GM12878 (cell line): ENCODE data around the gene PHLPP1. TPM values are rescaled to one million over a fixed set of nuclear protein-coding genes. Genes with fewer than 3 reads are reported as not detected.
"Not testable (repeated sequence)": the region's sequence is repeated elsewhere in the genome, so short reads cannot be mapped to it uniquely, and the experiment has no call there.

Experiments used
- ATAC-seq: fragments of 200-7000 bp; cut with Tn5 transposase; 3 replicates; pipeline ENCODE4 v1.9.1; 2020; ENCODE audit warnings: mild to moderate bottlenecking, moderate library complexity
- BruUV-seq: library from RNA; stranded (reverse); fragments of 400-500 nt; replicated peaks from 2 replicates; lab custom pipeline; 2021; lab: Mats Ljungman, UMichigan
- CTCF ChIA-PET: fragments of 300-600 bp; sonication (Branson Sonifier 250); formaldehyde crosslinking; extraction: SDS; loops from one replicate; lab custom pipeline; 2021; ENCODE audit warnings: inconsistent platforms; lab: Yijun Ruan, JAX
- POLR2A ChIA-PET: fragments of 350-600 bp; formaldehyde crosslinking; extraction: SDS; loops from one replicate; lab custom pipeline; 2021; ENCODE audit warnings: inconsistent platforms; lab: Charles Lee
- RAD21 ChIA-PET: fragments of 300-600 bp; sonication (Branson Sonifier 250); formaldehyde crosslinking; loops from one replicate; lab custom pipeline; 2023; ENCODE audit warnings: antibody characterized with exemption; ENCODE audit not compliant: unreplicated experiment; lab: Charles Lee
- SMC1A ChIA-PET: fragments of 300-600 bp; sonication (Branson Sonifier 250); formaldehyde crosslinking; loops from one replicate; lab custom pipeline; 2023; ENCODE audit not compliant: unreplicated experiment, uncharacterized antibody; lab: Charles Lee
- DNase-seq: peaks from one replicate; pipeline ENCODE4 v3.0.0-alpha.2; 2011; ENCODE audit warnings: low read depth, low spot score
- FAIRE-seq: peaks from 3 replicates; lab custom pipeline; 2011; peaks lifted over from hg19 to GRCh38; lab: Jason Lieb, UNC
- H2AFZ ChIP-seq: 2 replicates; pipeline ENCODE4 v1.6.0; 2011; ENCODE audit warnings: low read depth, low read length, control low read depth; ENCODE audit not compliant: control insufficient read depth
- H3K27ac ChIP-seq: 2 replicates; pipeline ENCODE4 v1.5.1; 2011; ENCODE audit warnings: control low read depth; ENCODE audit not compliant: control insufficient read depth, insufficient read depth
- H3K27me3 ChIP-seq, 2 experiments: replicated peaks in 1 of 2; 2 replicates each; pipeline versions ENCODE4 v1.6.0 to v1.6.1; 2011; ENCODE audit warnings: low read length in 1 of 2; ENCODE audit not compliant: control insufficient read depth in 2 of 2, insufficient read depth in 2 of 2
- H3K36me3 ChIP-seq, 2 experiments: 2 replicates each; pipeline ENCODE4 v1.5.1; 2011; ENCODE audit warnings: low read length in 1 of 2; ENCODE audit not compliant: control insufficient read depth in 2 of 2, insufficient read depth in 2 of 2
- H3K4me1 ChIP-seq: 2 replicates; pipeline ENCODE4 v1.6.1; 2011; ENCODE audit warnings: mild to moderate bottlenecking, low read length, moderate library complexity, mixed read lengths; ENCODE audit not compliant: control insufficient read depth, insufficient read depth
- H3K4me2 ChIP-seq: 2 replicates; pipeline ENCODE4 v1.6.0; 2011; ENCODE audit warnings: control low read depth; ENCODE audit not compliant: control insufficient read depth, insufficient read depth
- H3K4me3 ChIP-seq: fragments of 200-600 bp; sonication (generic); 2 replicates; pipeline ENCODE4 v1.5.1; 2016
- H3K79me2 ChIP-seq: 2 replicates; pipeline ENCODE4 v1.6.0; 2011; ENCODE audit warnings: low read length; ENCODE audit not compliant: control insufficient read depth, insufficient read depth
- H3K9ac ChIP-seq: 2 replicates; pipeline ENCODE4 v1.8.0; 2011; ENCODE audit warnings: low read length, control low read depth, mixed read lengths; ENCODE audit not compliant: control insufficient read depth, insufficient read depth
- H3K9me3 ChIP-seq: replicated peaks from 3 replicates; pipeline ENCODE4 v1.5.1; 2011; ENCODE audit warnings: mild to moderate bottlenecking, low read length; ENCODE audit not compliant: control insufficient read depth, insufficient read depth
- H4K20me1 ChIP-seq: 2 replicates; pipeline ENCODE4 v1.6.0; 2011; ENCODE audit not compliant: control insufficient read depth, insufficient read depth
- MEF2A ChIP-seq: IDR thresholded peaks from 2 replicates; pipeline ENCODE4 v1.6.1; 2011; ENCODE audit warnings: low read depth, mild to moderate bottlenecking, low read length, moderate library complexity; ENCODE audit not compliant: insufficient read depth
- POLR2A ChIP-seq: IDR thresholded peaks from 2 replicates; pipeline ENCODE4 v1.6.1; 2011; ENCODE audit warnings: low read depth, mild to moderate bottlenecking, low read length
- WGBS: methylation state at CpG from one replicate; pipeline ENCODE4 v1.1.6; 2016; ENCODE audit warnings: low lambda C conversion rate; ENCODE audit not compliant: insufficient replicate concordance, insufficient coverage; ENCODE audit errors: missing lambda C conversion rate; 5-methylcytosine and 5-hydroxymethylcytosine counted together
- in situ Hi-C: fragments of 300-500 bp; cut with MboI; formaldehyde crosslinking; loops from 9 replicates; pipeline ENCODE4 v1.14.3; 2018; ENCODE audit warnings: mixed read lengths
- intact Hi-C: fragments of 100-400 bp; cut with micrococcal nuclease; formaldehyde crosslinking; loops from one replicate; pipeline ENCODE4 v1.14.2; 2022; ENCODE audit not compliant: unreplicated experiment
- polyA plus RNA-seq, 11 experiments: library from polyadenylated mRNA; depleted of rRNA in 4 of 11; unstranded in 6 of 11; stranded (reverse) in 5 of 11; fragments of >200 nt; fragmentation: Nextera tagmentation in 4 of 11; fragmentation: Illumina TruSeq in 1 of 11; extraction: Ambion mirVana in 4 of 11; extraction: Trizol in 1 of 11; gene quantifications; 1 replicate in 1 of 11; 2 replicates in 10 of 11; pipeline versions ENCODE4 v1.2.1 to v1.2.3, GENCODE V29; 2011 to 2016; ENCODE audit warnings: inconsistent platforms in 2 of 11, missing spikeins in 2 of 11, low read depth in 1 of 11
- total RNA-seq, 4 experiments: library from RNA; depleted of rRNA in 3 of 4; stranded (reverse); fragments of >200 nt in 3 of 4; fragmentation: Illumina TruSeq in 1 of 4; extraction: Trizol in 1 of 4; gene quantifications; 2 replicates each; pipeline versions ENCODE4 v1.2.1 to v1.2.3, GENCODE V29; 2013 to 2021
- TF ChIP-seq, protein P1 (sequence below): fragments of 450-650 bp; formaldehyde crosslinking; IDR thresholded peaks from 2 replicates; pipeline ENCODE4 v1.4.0; 2020; ENCODE audit warnings: mild to moderate bottlenecking, moderate library complexity

The PHLPP1 gene
- total and polyA plus RNA-seq, 10 of the 15 experiments (the other 5 are each of a cell fraction or from before 2014, with no cell fraction given) = 0.42 to 7.0 (median 1.9) TPM

DNA sequence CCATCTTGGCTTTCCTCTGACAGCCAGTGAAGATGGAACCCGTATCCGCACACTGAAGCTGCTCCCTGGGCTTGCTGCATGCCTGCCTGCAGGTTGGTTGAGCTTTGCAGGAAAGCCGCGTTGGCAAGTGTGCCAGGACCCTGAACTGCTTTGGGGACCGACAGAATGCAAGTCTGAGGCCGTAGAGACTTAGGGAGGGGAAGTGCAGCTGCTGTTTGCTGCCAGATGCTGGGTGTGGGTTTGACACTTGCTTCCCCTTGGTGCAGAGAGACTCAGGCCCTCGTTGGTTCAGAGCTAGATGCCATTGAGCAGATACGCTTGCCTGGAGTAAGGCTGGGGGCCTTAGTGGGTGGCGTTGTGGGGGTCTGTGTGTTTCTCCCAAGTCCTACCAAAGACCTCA is 13.1 kb upstream of the PHLPP1 start (continued):
- TF ChIP-seq, protein P1, sequence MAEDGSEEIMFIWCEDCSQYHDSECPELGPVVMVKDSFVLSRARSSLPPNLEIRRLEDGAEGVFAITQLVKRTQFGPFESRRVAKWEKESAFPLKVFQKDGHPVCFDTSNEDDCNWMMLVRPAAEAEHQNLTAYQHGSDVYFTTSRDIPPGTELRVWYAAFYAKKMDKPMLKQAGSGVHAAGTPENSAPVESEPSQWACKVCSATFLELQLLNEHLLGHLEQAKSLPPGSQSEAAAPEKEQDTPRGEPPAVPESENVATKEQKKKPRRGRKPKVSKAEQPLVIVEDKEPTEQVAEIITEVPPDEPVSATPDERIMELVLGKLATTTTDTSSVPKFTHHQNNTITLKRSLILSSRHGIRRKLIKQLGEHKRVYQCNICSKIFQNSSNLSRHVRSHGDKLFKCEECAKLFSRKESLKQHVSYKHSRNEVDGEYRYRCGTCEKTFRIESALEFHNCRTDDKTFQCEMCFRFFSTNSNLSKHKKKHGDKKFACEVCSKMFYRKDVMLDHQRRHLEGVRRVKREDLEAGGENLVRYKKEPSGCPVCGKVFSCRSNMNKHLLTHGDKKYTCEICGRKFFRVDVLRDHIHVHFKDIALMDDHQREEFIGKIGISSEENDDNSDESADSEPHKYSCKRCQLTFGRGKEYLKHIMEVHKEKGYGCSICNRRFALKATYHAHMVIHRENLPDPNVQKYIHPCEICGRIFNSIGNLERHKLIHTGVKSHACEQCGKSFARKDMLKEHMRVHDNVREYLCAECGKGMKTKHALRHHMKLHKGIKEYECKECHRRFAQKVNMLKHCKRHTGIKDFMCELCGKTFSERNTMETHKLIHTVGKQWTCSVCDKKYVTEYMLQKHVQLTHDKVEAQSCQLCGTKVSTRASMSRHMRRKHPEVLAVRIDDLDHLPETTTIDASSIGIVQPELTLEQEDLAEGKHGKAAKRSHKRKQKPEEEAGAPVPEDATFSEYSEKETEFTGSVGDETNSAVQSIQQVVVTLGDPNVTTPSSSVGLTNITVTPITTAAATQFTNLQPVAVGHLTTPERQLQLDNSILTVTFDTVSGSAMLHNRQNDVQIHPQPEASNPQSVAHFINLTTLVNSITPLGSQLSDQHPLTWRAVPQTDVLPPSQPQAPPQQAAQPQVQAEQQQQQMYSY (CRISPR knock-in tag) = no peak
- no peak for TF ChIP-seq POLR2A
- TF ChIP-seq MEF2A = no peak

DNA sequence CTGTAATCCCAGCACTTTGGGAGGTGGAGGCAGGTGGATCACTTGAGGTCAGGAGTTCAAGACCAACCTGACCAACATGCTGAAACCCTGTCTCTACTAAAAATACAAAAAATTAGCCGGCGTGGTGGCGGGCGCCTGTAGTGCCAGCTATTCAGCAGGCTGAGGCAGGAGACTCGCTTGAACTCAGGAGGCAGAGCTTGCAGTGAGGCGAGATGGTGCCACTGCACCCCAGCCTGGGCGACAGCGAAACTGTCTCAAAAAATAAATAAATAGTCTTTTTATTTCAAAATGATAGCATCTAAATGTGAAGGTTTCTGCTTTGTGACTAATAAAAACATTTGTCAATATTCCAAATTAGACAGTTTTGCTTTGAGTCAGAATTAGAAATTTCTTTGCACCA is 8.5 kb upstream of the PHLPP1 start:
- in situ Hi-C loops = loop anchor here (25.0 kb wide), 1 partner anchor 630 kb away; no protein-coding TSS in a partner anchor
- WGBS = 72% methylated on average over 8 of the region's 8 CpGs
- POLR2A ChIA-PET = not testable (repeated sequence)

DNA sequence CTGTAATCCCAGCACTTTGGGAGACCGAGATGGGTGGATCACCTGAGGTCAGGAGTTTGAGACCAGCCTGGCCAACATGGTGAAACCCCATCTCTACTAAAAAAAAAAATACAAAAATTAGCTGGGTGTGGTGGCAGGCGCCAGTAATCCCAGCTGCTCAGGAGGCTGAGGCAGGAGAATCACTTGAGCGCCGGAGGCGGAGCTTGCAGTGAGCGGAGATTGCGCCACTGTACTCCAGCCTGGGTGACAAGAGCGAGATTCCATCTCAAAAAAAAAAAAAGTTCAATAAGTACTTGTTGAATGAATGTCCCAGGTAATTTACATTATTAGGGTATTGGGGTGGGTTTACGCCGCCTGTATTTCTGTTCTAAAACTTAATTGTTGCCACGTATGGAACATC is 5.4 kb upstream of the PHLPP1 start:
- H3K27me3 ChIP-seq, H3K27ac ChIP-seq, DNase-seq, H3K4me2 ChIP-seq, H3K9ac ChIP-seq, H4K20me1 ChIP-seq, H3K4me1 ChIP-seq, H3K79me2 ChIP-seq, H3K4me3 ChIP-seq, BruUV-seq, ATAC-seq, H2AFZ ChIP-seq, POLR2A ChIA-PET, H3K36me3 ChIP-seq, FAIRE-seq, H3K9me3 ChIP-seq: not testable (repeated sequence)
- intact Hi-C loops = loop anchor here (5.0 to 10.0 kb wide), 5 partner anchors 123 to 725 kb away; partner anchors contain the start of gene ZCCHC2
- ChIA-PET RAD21 (interaction anchor here (2.0 kb wide), 1 partner anchor 248 kb away, joined by 11 read pairs; no protein-coding TSS in a partner anchor), CTCF (interaction anchor here (0.6 to 2.2 kb wide), 7 partner anchors 21 to 729 kb away, joined by 3 to 10 read pairs (median 3); no protein-coding TSS in a partner anchor), SMC1A (interaction anchor here (0.6 to 1.8 kb wide), 6 partner anchors 13 to 271 kb away, joined by 3 to 6 read pairs (median 4); no protein-coding TSS in a partner anchor)
- in situ Hi-C loops = loop anchor here (5.0 to 25.0 kb wide), 4 partner anchors 245 to 715 kb away; partner anchors contain the start of gene VPS4B
- WGBS = 74% methylated on average over 11 of the region's 11 CpGs

More for the DNA sequence above, 8.5 kb upstream of the PHLPP1 start:
- H3K27ac ChIP-seq, RAD21 ChIA-PET, H3K9me3 ChIP-seq, DNase-seq, H3K4me2 ChIP-seq, BruUV-seq, H3K79me2 ChIP-seq, H3K4me1 ChIP-seq, H2AFZ ChIP-seq, H3K9ac ChIP-seq, H4K20me1 ChIP-seq, H3K36me3 ChIP-seq, ATAC-seq, intact Hi-C loops, H3K4me3 ChIP-seq, FAIRE-seq, H3K27me3 ChIP-seq: not testable (repeated sequence)
- SMC1A ChIA-PET = interaction anchor here (1.5 kb wide), 1 partner anchor 69 kb away, joined by 8 read pairs; no protein-coding TSS in a partner anchor
- CTCF ChIA-PET = interaction anchor here (0.9 to 1.3 kb wide), 4 partner anchors 51 to 616 kb away, joined by 3 to 4 read pairs (median 3); no protein-coding TSS in a partner anchor
